ENCODE data around the gene B4GALT6.
"Not testable (repeated sequence)": the region's sequence is repeated elsewhere in the genome, so short reads cannot be mapped to it uniquely, and the experiment has no call there.

The B4GALT6 gene

GRCh38 chr18:31684279-31685096 lies at the start of gene B4GALT6:
Gene B4GALT6 (minus strand): TSS chr18:31684581. CDS start chr18:31684426, 155 bp downstream.
- peaks cover 12% of the 10 kb centered on the region for H3K4me1 ChIP-seq (ENCODE audit: insufficient read depth, low read length)
- H3K36me3 ChIP-seq (ENCODE audit: insufficient read depth, low read length), result no peaks in the 10 kb centered on the region
- H2AFZ ChIP-seq (ENCODE audit: low read depth, low read length), result peak within 1 kb of the TSS; percentile 84
- H3K9me3 ChIP-seq (ENCODE audit: low read length), result no peaks in the 10 kb centered on the region
- H3K4me3 ChIP-seq (ENCODE audit: low read length), result peak within 1 kb of the TSS; percentile 64
- H3K27me3 ChIP-seq (ENCODE audit: insufficient read depth, low read length), result no peaks in the 10 kb centered on the region

- Histone ChIP-seq H3K9me3 (ENCODE audit: low read length) (no peaks in the 10 kb centered on the region), H3K4me1 (ENCODE audit: insufficient read depth, low read length) (no peaks in the 10 kb centered on the region), H3K4me3 (ENCODE audit: low read length) (no peak overlapping the region), H2AFZ (ENCODE audit: low read depth, low read length) (no peak overlapping the region), H3K27me3 (ENCODE audit: insufficient read depth, low read length) (no peaks in the 10 kb centered on the region), H3K36me3 (ENCODE audit: insufficient read depth, low read length) (no peaks in the 10 kb centered on the region)
These were observed 47.2 kb upstream of the B4GALT6 start for GRCh38 chr18:31731628-31732027.

GRCh38 chr18:31729196-31729595 lies 44.8 kb upstream of the B4GALT6 start:
- not testable (repeated sequence) for H3K4me1 ChIP-seq (ENCODE audit: insufficient read depth, low read length); H2AFZ ChIP-seq (ENCODE audit: low read depth, low read length); H3K36me3 ChIP-seq (ENCODE audit: insufficient read depth, low read length); H3K27me3 ChIP-seq (ENCODE audit: insufficient read depth, low read length); H3K9me3 ChIP-seq (ENCODE audit: low read length); H3K4me3 ChIP-seq (ENCODE audit: low read length)

- Histone ChIP-seq H2AFZ (ENCODE audit: low read depth, low read length) (no peak overlapping the region), H3K27me3 (ENCODE audit: insufficient read depth, low read length) (no peaks in the 10 kb centered on the region), H3K4me3 (ENCODE audit: low read length) (no peak overlapping the region), H3K9me3 (ENCODE audit: low read length) (no peaks in the 10 kb centered on the region), H3K4me1 (ENCODE audit: insufficient read depth, low read length) (no peaks in the 10 kb centered on the region), H3K36me3 (ENCODE audit: insufficient read depth, low read length) (no peaks in the 10 kb centered on the region)
These were observed 39.8 kb upstream of the B4GALT6 start for GRCh38 chr18:31723990-31724711.

GRCh38 chr18:31723639-31723989 lies 39.2 kb upstream of the B4GALT6 start:
- no peaks in the 10 kb centered on the region for H3K27me3 ChIP-seq (ENCODE audit: insufficient read depth, low read length)
- H3K4me3 ChIP-seq (ENCODE audit: low read length), result no peak overlapping the region
- no peak overlapping the region for H2AFZ ChIP-seq (ENCODE audit: low read depth, low read length)
- peaks cover 2% of the 10 kb centered on the region for H3K9me3 ChIP-seq (ENCODE audit: low read length)
- no peaks in the 10 kb centered on the region for H3K36me3 ChIP-seq (ENCODE audit: insufficient read depth, low read length)
- H3K4me1 ChIP-seq (ENCODE audit: insufficient read depth, low read length), result no peaks in the 10 kb centered on the region

- Histone ChIP-seq H3K4me3 (ENCODE audit: low read length) (no peak overlapping the region), H3K9me3 (ENCODE audit: low read length) (peaks cover 2% of the 10 kb centered on the region), H3K36me3 (ENCODE audit: insufficient read depth, low read length) (no peaks in the 10 kb centered on the region), H3K4me1 (ENCODE audit: insufficient read depth, low read length) (no peaks in the 10 kb centered on the region), H3K27me3 (ENCODE audit: insufficient read depth, low read length) (no peaks in the 10 kb centered on the region), H2AFZ (ENCODE audit: low read depth, low read length) (no peak overlapping the region)
These were observed 38.1 kb upstream of the B4GALT6 start for GRCh38 chr18:31722369-31722957.

- Histone ChIP-seq H3K27me3 (ENCODE audit: insufficient read depth, low read length) (no peaks in the 10 kb centered on the region), H2AFZ (ENCODE audit: low read depth, low read length) (no peak overlapping the region), H3K36me3 (ENCODE audit: insufficient read depth, low read length) (no peaks in the 10 kb centered on the region), H3K4me3 (ENCODE audit: low read length) (no peak overlapping the region), H3K4me1 (ENCODE audit: insufficient read depth, low read length) (no peaks in the 10 kb centered on the region), H3K9me3 (ENCODE audit: low read length) (peaks cover 2% of the 10 kb centered on the region)
These were observed 37.2 kb upstream of the B4GALT6 start for GRCh38 chr18:31721601-31722000.

GRCh38 chr18:31720867-31721266 lies 36.5 kb upstream of the B4GALT6 start:
- Histone ChIP-seq H2AFZ (ENCODE audit: low read depth, low read length) (no peak overlapping the region), H3K4me1 (ENCODE audit: insufficient read depth, low read length) (no peaks in the 10 kb centered on the region), H3K9me3 (ENCODE audit: low read length) (peaks cover 2% of the 10 kb centered on the region), H3K36me3 (ENCODE audit: insufficient read depth, low read length) (no peaks in the 10 kb centered on the region), H3K4me3 (ENCODE audit: low read length) (no peak overlapping the region), H3K27me3 (ENCODE audit: insufficient read depth, low read length) (no peaks in the 10 kb centered on the region)

- Histone ChIP-seq H2AFZ (ENCODE audit: low read depth, low read length) (no peak overlapping the region), H3K36me3 (ENCODE audit: insufficient read depth, low read length) (no peaks in the 10 kb centered on the region), H3K4me1 (ENCODE audit: insufficient read depth, low read length) (no peaks in the 10 kb centered on the region), H3K4me3 (ENCODE audit: low read length) (no peak overlapping the region), H3K9me3 (ENCODE audit: low read length) (peaks cover 2% of the 10 kb centered on the region), H3K27me3 (ENCODE audit: insufficient read depth, low read length) (no peaks in the 10 kb centered on the region)
These were observed 35.1 kb upstream of the B4GALT6 start for GRCh38 chr18:31719363-31720006.

- Histone ChIP-seq H3K4me3 (ENCODE audit: low read length) (no peak overlapping the region), H2AFZ (ENCODE audit: low read depth, low read length) (no peak overlapping the region), H3K27me3 (ENCODE audit: insufficient read depth, low read length) (no peaks in the 10 kb centered on the region), H3K9me3 (ENCODE audit: low read length) (peaks cover 2% of the 10 kb centered on the region), H3K36me3 (ENCODE audit: insufficient read depth, low read length) (no peaks in the 10 kb centered on the region), H3K4me1 (ENCODE audit: insufficient read depth, low read length) (no peaks in the 10 kb centered on the region)
These were observed 34.0 kb upstream of the B4GALT6 start for GRCh38 chr18:31718386-31718785.

GRCh38 chr18:31716362-31716761 lies 32.0 kb upstream of the B4GALT6 start:
- no peaks in the 10 kb centered on the region for H3K27me3 ChIP-seq (ENCODE audit: insufficient read depth, low read length)
- no peaks in the 10 kb centered on the region for H3K4me1 ChIP-seq (ENCODE audit: insufficient read depth, low read length)
- H2AFZ ChIP-seq (ENCODE audit: low read depth, low read length), result no peak overlapping the region
- no peak overlapping the region for H3K4me3 ChIP-seq (ENCODE audit: low read length)
- H3K36me3 ChIP-seq (ENCODE audit: insufficient read depth, low read length), result no peaks in the 10 kb centered on the region
- H3K9me3 ChIP-seq (ENCODE audit: low read length), result peaks cover 2% of the 10 kb centered on the region

GRCh38 chr18:31711365-31712172 lies 27.2 kb upstream of the B4GALT6 start:
- no peaks in the 10 kb centered on the region for H3K9me3 ChIP-seq (ENCODE audit: low read length)
- H3K36me3 ChIP-seq (ENCODE audit: insufficient read depth, low read length), result no peaks in the 10 kb centered on the region
- H2AFZ ChIP-seq (ENCODE audit: low read depth, low read length), result no peak overlapping the region
- no peaks in the 10 kb centered on the region for H3K27me3 ChIP-seq (ENCODE audit: insufficient read depth, low read length)
- H3K4me3 ChIP-seq (ENCODE audit: low read length), result no peak overlapping the region
- H3K4me1 ChIP-seq (ENCODE audit: insufficient read depth, low read length), result no peaks in the 10 kb centered on the region

All from neuron (in vitro differentiated cells).